OCI-LY1 (cell line): ENCODE measurements around the gene IBA57.

Experiments used
- EZH2 ChIP-seq: fragments of 200-600 bp; sonication (generic), shearing (Covaris generic); IDR thresholded peaks from 2 replicates; pipeline ENCODE4 v1.8.0; 2017; ENCODE audit warnings: borderline replicate concordance, mixed run types, mild to moderate bottlenecking, antibody characterized with exemption, low read length, moderate library complexity, mixed read lengths
- TF ChIP-seq, protein P1 (sequence below): fragments of 200-600 bp; sonication (generic), shearing (Covaris generic); IDR thresholded peaks from 2 replicates; pipeline ENCODE4 v1.5.1; 2017; ENCODE audit warnings: mild to moderate bottlenecking, antibody characterized with exemption, low read length, moderate library complexity, mixed read lengths

DNA sequence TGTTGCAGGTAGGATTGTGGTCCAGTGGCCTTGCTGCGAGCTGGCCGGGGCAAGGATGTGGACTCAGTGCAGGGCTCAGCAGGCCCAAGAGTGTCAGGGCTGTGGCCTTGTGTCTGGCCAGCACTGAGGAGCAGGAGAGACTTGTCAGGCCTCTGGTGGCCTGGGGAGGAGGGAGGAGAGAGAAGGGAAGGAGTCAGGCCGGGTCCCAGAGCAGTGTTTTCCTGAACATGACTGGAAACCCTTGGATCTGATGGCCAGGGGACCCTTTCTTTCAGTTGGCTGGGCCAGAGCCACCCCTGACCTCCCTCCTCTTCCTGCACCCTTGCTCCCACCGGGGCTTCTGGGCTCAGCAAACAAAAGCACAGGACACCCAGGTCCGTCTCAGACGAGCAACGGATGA, 5.1 kb downstream of the IBA57 start:
- TF ChIP-seq, protein P1, sequence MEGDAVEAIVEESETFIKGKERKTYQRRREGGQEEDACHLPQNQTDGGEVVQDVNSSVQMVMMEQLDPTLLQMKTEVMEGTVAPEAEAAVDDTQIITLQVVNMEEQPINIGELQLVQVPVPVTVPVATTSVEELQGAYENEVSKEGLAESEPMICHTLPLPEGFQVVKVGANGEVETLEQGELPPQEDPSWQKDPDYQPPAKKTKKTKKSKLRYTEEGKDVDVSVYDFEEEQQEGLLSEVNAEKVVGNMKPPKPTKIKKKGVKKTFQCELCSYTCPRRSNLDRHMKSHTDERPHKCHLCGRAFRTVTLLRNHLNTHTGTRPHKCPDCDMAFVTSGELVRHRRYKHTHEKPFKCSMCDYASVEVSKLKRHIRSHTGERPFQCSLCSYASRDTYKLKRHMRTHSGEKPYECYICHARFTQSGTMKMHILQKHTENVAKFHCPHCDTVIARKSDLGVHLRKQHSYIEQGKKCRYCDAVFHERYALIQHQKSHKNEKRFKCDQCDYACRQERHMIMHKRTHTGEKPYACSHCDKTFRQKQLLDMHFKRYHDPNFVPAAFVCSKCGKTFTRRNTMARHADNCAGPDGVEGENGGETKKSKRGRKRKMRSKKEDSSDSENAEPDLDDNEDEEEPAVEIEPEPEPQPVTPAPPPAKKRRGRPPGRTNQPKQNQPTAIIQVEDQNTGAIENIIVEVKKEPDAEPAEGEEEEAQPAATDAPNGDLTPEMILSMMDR = no peak
- TF ChIP-seq EZH2 = no peak
